HG03103 (cell line): ENCODE data around the gene CYB5D1.
"Not testable (repeated sequence)": the region's sequence is repeated elsewhere in the genome, so short reads cannot be mapped to it uniquely, and the experiment has no call there.

Source experiments
- ATAC-seq: cut with Tn5 transposase; IDR thresholded peaks from one replicate; pipeline ENCODE4 v1.9.1; 2021; ENCODE audit warnings: low read depth; ENCODE audit not compliant: unreplicated experiment

The CYB5D1 gene, protein sequence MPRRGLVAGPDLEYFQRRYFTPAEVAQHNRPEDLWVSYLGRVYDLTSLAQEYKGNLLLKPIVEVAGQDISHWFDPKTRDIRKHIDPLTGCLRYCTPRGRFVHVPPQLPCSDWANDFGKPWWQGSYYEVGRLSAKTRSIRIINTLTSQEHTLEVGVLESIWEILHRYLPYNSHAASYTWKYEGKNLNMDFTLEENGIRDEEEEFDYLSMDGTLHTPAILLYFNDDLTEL

DNA sequence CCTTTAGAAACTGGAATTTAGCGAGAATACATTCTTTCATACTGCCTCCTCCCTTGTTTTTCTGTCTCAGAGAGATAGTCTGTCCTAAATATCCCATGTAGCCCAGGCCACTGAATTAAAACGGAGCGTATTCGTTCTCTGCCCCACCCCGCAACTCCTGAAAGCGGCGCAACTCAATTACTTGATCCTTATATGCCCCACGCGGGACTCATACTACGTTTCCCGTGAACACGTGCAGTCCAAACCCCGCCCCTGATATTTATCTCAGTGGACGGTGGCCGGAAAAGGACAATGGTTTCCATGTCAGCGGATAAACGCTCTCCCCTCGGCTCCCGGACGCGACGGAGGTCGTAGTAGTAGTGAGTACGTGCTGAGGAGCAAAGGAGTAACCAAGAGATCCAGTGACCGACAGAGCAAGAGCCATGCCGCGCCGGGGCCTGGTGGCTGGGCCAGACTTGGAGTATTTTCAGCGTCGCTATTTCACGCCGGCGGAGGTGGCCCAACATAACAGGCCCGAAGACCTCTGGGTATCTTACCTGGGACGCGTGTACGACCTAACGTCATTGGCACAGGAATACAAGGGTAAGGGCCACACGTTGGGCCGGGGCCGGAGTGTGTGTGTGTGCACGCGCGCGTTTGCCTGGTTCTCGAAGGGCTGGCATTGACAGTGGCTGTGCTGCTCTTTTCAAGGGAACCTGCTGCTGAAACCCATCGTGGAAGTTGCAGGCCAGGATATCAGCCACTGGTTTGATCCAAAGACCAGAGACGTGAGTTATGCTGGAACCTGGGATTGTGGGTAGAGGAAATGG is at the start of gene CYB5D1:
CYB5D1 (plus strand) TSS at position 291 of the 809 bp plus-strand sequence; CDS start at position 423, 132 bp downstream.
- ATAC-seq = peak; percentile 35

DNA sequence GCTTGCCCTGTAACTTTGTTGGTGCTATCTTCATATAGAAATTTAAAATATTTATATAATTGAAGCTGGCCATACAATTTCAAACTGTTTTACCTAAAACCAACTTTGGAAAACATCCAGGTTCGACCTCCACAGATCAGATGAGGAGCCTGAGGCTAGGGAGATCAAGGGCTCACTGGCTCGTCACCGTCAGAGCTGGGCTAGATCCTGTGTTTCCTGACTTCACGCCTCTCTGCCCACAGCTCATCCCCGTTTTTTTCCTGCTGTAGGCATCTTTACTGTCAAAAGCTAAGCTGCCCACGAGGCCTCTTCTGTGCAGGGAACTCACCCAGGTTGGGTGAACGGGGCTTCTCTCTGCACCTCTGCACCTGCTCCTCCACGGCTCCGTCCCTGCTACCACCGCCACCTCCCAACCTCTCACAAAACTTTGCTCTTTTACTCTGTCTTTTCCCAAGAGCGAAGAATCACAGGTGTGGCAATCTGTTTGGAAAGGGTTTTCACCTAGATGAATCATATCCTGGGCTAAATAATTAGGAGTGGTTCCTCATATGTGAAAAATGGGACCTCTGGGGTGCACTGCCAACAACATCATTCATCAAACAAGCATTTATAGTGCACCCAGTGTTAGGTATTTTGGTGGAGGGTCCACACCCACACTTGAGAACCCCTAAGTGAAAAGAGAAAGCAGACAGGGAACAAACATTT is 48.6 kb upstream of the CYB5D1 start:
- no peak for ATAC-seq

DNA sequence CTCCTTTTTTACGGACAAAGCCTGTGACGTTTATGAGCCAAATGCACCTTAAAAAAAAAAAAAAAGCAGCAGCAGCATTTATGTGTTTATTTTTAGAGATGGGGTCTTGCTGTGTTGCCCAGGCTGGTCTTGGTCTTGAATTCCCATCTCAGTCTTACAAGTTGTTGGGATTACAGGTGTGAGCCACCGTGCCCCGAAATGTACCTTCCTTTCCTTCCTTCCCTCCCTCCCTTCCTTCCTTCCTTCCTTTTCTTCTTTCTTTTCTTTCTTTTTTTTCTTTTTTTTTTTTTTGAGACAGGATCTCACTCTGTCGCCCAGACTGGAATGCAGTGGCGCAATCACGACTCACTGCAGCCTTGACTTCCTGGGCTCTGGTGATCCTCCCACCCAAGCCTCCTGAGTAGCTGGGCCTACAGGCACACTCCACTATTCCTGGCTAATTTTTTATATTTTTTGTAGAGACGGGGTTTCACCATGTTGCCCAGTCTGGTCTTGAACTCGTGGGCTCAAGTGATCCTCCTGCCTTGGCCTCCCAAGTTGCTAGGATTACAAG is 47.9 kb upstream of the CYB5D1 start:
- not testable (repeated sequence) for ATAC-seq

GRCh38 chr17:7811251-7811650 is 46.6 kb upstream of the CYB5D1 start:
- ATAC-seq = no peak

DNA sequence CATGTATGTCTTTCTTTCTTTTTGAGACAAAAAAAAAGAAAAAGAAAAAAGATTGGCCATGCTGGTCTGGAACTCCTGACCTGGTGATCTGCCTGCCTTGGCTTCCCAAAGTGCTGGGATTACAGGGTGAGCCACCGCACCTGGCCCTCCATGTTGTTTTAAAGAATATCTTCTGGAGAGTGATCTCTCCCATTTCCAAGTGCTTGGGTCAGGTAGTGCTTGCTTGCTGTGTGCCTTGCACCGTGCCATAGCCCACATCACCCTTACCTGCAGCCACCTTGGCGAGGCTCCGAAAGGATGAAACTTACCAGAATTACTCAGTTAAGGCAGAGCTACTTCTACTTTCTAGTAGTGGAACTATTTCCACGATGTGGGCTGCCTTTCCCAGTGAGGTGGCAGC is 42.8 kb upstream of the CYB5D1 start:
- no peak for ATAC-seq

DNA sequence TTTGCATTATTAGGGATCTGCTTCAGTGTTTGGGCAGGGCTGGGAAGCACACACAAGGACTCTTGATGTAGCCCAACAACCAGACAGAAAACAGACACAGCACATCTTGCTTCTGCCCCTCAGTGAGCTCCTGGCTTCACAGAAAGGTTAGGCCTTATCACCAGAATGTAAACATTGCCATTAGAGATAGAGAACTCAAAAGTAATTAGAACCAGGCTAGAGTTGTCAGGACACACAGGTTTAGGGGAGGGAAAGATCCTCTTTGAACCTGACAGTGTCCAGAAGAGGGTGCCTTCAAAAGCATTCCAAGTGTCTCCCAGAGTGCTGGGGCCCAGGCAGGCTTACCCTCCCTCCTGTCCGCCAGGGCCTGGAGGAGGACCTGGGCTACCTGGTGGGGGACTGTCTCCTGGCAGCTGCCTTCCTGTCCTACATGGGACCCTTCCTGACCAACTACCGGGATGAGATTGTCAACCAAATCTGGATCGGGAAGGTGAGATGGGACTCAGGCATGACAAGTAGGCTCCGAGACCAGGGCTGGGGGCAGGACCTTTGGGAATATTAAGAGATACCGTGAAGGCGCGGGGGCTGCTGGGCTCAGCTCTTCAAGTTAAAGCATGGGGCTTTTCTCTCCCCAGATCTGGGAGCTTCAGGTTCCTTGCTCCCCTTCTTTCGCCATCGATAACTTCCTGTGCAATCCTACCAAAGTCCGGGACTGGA is 40.7 kb upstream of the CYB5D1 start:
- no peak for ATAC-seq

DNA sequence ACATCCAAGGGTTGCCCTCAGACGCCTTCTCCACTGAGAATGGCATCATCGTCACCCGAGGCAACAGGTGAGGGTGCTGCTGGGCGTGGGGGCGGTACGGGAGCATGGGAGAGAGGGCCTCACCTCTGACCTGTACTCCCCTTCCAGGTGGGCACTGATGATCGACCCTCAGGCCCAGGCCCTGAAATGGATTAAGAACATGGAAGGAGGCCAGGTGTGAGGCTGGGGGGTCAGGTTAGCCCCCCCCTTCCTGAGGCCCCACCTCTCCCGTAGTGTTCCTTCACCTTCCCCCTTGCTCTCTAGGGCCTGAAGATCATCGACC is 40.2 kb upstream of the CYB5D1 start:
- ATAC-seq = no peak

DNA sequence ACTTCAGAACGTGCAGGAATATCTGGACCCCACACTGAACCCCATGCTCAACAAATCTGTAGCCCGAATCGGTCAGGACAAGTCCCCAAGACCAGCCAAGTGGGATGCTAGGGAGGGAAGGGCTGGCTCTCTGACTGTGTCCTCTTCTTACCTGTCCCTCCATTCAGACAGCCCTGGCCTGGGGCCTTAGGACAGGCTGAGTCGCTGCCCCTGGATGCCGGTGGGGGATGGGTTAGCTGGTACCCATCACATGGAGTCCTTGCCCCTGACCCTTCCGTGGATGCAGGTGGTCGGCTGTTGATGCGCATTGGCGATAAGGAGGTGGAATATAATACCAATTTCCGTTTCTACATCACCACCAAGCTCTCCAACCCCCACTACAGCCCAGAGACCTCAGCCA is 39.8 kb upstream of the CYB5D1 start:
- ATAC-seq = no peak

DNA sequence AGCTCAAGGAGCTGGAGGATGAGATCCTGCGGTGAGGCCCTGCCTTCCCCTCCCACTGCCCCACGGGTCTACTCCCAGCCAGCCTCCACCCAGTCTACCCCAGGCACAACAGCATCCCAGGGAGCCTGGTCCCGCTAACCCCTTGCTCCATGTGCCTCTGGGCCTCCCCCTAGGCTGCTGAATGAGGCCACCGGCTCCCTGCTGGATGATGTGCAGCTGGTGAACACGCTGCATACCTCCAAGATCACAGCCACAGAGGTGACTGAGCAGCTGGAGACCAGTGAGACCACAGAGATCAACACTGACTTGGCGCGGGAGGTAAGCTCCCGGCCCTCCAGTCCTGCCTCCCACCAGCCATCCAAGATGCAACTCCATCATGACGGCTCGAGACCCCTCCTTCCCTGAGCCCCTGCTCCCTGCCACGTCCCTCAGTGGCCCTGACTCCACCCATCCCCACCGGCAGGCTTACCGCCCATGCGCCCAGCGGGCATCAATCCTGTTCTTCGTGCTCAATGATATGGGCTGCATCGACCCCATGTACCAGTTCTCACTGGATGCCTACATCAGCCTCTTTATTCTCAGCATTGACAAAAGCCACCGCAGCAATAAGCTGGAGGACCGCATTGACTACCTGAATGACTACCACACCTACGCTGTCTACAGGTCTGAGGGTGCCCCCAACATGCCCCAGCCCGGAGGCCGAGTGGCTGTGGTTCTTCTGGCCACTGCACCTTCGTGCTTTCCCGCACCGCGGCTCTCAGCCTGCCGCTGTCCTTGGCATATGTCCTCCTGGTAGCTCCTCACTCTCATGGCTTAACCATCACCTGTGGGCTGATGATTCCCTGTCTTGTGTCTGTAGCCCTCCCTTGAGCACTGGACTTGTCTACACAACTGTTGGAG is 38.8 kb upstream of the CYB5D1 start:
- no peak for ATAC-seq

GRCh38 chr17:7820231-7820630 is 37.6 kb upstream of the CYB5D1 start:
- ATAC-seq = no peak

DNA sequence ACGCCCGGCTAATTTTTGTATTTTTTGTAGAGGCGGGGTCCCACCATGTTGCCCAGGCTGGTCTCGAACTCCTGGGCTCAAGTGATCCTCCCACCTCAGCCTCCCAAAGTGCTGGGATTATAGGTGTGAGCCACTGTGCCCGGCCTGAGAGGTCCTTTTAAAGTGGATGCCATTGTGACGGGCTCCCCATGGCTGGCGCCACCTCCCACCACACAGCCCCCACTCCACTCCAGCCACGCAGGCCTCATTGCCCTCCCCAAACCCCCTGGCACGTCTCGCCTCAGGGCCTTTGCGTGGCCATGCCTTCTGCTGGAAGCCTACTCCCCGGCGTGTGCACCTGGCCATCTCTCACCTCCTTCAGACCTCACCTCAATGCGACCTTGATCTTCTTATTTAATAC is 35.7 kb upstream of the CYB5D1 start:
- ATAC-seq = no peak

DNA sequence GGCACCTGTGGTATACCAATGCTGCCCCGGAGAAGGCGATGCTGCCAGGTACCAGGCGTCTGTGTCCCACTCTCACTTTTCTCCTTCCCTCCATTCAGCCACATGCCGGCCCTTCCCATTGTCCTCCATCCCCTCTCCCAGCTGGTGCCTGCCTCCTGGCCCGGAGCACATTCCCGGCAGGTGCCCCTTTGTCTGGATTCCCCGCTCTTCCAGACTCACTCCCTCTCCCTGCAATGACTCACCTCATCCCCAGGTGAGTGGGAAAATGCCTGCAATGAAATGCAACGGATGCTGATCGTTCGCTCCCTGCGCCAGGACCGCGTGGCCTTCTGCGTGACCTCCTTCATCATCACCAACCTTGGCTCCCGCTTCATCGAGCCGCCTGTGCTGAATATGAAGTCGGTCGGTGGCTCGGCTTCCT is 34.2 kb upstream of the CYB5D1 start:
- no peak for ATAC-seq

DNA sequence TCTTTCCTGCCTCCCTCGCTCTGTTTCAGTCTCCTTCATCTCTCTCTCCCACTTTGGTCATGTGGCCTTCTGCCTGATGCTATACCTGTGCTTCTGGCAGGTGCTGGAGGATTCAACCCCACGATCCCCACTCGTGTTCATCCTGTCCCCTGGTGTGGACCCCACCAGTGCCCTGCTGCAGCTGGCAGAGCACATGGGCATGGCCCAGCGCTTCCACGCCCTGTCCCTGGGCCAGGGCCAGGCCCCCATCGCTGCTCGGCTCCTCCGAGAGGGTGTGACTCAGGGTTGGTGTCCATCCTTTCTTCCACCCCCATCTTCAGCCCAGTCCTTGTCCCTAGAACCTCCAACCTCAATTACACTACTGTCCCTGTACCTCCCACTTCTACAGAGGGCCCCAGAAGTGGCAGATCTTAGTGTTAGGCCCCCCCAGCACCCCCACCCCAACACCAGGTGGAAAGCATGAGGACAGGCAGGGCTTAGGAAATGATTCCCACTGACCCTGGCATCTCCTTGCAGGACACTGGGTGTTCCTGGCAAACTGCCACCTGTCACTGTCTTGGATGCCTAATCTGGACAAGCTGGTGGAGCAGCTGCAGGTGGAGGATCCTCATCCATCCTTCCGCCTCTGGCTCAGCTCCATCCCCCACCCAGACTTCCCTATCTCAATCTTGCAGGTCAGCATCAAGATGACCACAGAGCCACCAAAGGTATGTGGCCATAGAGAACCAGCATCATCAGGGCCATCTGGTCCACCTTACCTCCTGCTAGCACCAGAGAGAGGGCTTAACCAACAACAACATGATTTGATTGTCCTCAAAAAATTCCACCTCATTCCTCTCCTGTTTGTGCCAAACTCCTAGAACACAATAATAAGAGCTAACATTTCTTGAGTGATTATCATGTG is 33.5 kb upstream of the CYB5D1 start:
- no peak for ATAC-seq

DNA sequence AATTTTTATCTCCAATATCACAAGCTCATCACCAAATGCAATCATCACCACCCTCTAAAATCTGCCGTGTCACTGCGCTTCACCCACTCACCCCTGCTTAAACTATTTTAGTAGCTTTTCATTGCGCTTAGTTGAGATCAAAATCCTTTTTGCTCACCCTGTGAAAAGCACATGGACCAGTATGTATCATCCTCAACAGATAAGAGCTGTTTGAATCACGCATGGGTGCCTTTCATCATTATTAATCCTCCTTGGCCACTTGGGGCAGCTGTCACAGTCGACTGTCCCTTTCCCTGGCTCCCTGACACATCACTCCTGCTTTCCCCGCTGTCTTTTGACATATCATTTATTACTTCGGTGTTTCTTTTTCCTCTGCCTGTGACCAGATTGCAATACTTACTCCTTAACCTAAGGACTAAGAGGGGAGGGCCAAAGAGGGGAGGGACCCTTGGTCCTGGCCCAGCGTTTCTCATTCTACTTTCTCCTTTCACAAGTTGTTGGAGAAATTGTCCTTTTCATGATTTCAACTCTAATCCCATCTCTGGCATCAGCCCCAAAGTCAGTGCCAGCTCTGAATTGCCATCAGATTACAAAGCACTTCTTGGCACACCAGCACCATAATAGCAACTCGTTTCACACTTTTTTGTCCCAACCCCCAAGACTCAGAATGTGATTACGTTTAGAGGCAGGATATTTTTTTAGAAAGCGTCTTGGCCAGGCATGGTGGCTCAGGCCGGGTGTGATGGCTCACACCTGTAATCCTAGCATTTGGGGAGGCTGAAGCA is 32.4 kb upstream of the CYB5D1 start:
- no peak for ATAC-seq

GRCh38 chr17:7830616-7831015 is 27.2 kb upstream of the CYB5D1 start:
- ATAC-seq = no peak

- no peak for ATAC-seq
Measured at GRCh38 chr17:7831233-7831632, 26.6 kb upstream of the CYB5D1 start.

DNA sequence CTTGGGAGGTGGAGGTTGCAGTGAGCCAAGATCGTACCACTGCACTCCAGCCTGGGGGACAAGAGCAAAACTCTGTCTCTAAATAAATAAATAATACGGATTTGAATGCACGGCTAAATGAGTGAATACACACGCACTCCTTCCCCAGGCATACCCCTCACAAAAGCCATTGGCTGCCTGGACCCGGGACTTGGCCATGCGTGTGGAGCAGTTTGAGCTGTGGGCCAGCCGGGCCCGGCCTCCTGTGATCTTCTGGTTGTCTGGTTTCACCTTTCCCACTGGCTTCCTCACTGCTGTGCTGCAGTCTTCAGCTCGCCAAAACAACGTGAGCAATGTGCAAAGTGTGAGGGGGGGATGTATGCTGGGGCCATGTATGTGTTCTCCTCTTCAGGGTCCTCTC is 25.4 kb upstream of the CYB5D1 start:
- ATAC-seq = no peak
